ENCODE measurements around the gene RAD9A. TPM values are rescaled to one million over a fixed set of nuclear protein-coding genes. Genes with fewer than 3 reads are reported as not detected.

RAD9A gene
- total RNA-seq (2014; rRNA removed; shearing (Covaris generic)), result 9.0 and 11.3 TPM in 2 replicates

- peak; percentile 96 for DNase-seq (ENCODE audit: low read depth)
Observed at GRCh38 chr11:67391304-67392182, at the start of gene RAD9A. TSS of gene RAD9A (plus strand) at chr11:67391986. CDS start at chr11:67392045, 59 bp downstream.

DNA sequence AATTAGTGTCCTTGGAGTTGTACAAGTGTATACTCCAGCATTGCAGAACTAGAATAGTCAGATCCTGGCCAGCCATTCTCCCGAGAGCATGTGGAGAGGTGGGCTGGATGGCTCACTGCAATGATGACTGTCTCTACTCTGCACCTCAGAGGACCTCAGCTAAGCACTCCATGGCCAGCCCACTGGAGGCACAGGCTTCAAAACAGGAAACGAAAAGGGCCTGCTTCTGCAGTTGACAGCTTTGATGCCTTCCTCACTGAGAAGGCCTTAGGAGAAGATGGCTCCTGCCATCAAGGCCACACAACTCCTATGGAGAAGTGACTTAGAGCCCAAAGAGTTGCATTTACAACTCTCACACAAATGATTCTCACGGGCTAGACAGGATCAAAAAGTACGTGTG is 47.5 kb upstream of the RAD9A start:
- DNase-seq (ENCODE audit: low read depth), result no peak

DNA sequence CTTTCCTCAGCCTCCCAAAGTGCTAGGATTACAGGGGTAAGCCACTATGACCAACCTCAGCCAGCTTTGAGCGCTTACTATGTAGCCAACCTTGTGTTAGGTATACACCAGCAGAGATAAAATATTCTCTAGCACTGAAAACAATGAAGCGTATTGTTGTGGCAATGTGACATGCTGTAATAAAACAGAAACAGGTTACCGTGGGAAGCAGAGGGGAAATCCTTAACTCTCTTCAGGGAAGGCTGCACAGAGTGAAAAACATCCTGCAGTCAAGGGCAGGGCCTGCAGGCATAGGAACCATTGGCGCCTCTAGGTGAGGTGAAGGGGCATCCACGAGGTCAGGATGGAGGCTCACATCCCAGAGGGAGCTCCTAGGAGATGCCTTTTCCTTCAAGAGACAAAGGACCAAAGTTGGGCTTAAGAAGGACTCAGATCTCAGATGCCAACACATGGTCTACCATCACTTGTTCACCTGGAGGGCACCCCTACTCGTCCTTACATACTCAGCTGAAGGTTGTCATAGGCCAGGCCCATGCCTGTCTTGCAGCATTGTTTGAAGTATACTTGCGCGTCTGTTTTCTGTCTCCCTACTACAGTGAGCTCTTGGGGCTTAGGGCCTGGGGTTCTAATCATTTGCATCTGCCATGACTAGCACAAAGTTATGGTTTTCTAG is 46.4 kb upstream of the RAD9A start:
- DNase-seq (ENCODE audit: low read depth), result no peak

- DNase-seq (ENCODE audit: low read depth), result peak; percentile 58
Observed at GRCh38 chr11:67345920-67346819, 45.6 kb upstream of the RAD9A start.

GRCh38 chr11:67347964-67348749 is 43.6 kb upstream of the RAD9A start:
- peak; percentile 34 for DNase-seq (ENCODE audit: low read depth)

DNA sequence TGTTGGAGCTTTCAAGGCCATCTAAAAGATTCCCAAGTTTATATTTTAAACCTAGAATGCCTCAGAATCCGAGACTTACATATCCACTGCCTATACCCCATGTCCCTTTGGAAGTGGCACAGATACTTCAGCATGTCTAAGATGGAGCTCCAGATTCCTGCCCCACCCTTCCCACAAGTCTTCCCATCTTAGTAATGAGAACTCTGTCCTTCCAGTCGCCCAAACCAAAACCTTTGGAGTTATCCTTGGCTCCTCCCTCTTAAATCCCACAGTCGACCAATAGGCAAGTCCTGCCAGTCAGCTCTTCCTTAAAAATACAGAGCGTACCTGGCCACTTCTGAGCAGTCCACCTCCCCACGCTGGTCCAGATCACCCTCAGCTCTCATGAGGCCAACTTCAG is 42.8 kb upstream of the RAD9A start:
- no peak for DNase-seq (ENCODE audit: low read depth)

- DNase-seq (ENCODE audit: low read depth), result no peak
Observed at GRCh38 chr11:67349457-67349856, 42.3 kb upstream of the RAD9A start.

- DNase-seq (ENCODE audit: low read depth), result no peak
Observed at GRCh38 chr11:67349928-67350465, 41.8 kb upstream of the RAD9A start.

DNA sequence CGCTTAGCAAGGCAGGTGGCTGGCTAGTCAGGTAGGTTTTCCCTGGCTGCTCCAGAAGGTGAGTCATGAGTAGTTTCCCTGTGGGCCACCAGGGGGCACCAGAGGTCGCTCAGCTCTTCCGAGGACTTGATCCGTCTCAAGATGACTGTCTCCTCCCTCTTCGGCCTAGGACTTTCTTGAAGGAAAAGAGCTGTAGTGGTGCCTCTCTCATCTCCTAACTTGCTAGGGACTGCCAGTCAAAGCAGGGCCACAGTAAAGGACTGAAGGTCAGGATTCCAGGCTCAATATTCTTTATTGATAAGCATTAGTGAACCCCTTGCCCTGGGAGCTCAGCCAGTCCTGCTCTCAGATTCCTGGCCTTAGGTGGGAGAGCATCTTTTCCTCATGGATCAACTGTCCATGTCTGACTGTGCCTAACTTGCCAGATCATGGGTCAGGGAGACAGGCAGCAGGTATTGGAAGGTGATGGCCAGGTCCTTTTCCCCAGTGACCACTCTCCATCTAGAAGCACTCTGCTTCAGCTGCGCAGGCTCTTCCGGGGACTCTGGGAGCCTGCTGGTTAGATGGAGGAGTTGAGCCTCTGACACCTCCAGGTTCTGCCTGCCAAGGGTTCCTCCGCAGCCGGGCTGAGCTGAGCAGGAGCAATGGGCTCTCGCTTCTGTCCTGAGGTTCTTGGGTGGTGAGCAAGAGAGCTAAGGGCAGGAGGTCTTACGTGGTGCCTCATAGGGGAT is 40.3 kb upstream of the RAD9A start:
- peak; percentile 80 for DNase-seq (ENCODE audit: low read depth)

- no peak for DNase-seq (ENCODE audit: low read depth)
Observed at GRCh38 chr11:67352546-67353316, 39.1 kb upstream of the RAD9A start.

- peak; percentile 98 for DNase-seq (ENCODE audit: low read depth)
Observed at GRCh38 chr11:67353317-67354074, 38.3 kb upstream of the RAD9A start, which contains the start of gene POLD4. TSS of gene POLD4 (minus strand) at chr11:67353546. CDS start at chr11:67353399, 147 bp downstream.

- DNase-seq (ENCODE audit: low read depth), result peak; percentile 97
Observed at GRCh38 chr11:67354075-67355022, 37.4 kb upstream of the RAD9A start.

DNA sequence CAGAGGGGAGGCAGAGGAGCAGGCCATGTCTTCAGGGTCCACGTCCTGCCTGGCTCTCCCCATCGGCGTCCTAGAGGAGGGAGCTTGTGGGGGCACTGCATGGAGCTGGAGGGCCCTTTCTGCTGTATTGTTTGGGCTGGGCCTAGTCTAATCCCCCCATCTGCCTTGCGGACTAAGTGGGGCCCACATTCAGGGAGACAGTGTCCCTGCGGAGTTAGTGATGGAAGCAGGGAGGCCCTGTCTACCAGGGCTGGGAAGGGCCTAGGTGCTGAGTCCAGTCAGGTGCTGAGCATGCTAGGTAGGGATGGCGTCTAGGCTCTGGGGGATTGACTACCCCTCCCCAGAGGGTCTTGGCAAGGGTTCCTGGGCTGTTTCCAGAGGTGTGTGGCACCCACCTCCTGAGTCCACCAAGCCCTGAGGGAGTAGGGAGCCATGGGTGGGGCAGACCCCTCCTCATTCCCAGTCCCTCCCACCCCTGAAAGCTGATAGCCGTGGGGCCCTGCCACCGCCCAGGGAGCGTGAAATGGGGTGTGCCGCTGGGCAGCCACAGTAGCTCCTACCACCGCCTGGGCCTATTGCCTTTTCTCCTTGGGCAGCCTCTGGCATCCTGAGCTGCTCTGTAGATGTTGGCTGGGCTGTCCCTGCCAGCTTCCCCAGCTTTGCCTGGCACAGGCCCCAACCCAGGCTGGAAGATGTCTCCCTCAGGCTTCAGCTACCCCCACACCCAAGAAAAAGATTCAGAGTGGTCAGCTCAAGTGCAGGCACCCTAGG is 36.6 kb upstream of the RAD9A start:
- no peak for DNase-seq (ENCODE audit: low read depth)

DNA sequence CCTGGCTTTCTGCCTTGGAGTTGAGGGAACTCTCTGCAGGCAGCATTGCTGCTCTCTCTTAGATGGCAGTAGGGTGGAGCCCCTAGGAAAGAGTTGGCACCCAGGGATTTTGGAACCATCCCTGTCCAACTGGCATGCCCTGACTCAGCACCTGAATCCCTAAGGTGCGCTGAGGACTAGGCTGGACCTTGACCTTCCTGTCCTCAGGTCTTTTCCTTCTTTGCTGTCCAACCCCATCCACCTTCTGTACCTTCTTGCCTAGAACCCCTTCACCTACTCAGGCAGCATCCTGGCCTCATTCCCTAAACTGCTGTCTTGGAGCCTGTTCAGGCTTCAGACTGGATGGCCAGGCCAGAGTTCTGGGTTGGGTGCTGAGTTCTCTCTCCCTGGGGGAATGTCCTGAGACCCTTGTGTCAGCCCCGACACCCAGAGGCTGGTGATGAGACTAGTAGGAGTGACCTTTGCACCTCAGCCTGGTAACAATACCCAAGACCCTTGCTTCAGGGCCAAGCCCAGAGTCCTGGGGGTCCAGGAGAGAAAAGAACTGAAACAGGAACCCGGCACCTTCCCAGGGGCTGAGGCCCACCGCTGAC is 35.9 kb upstream of the RAD9A start:
- DNase-seq (ENCODE audit: low read depth), result no peak

- no peak for DNase-seq (ENCODE audit: low read depth)
Observed at GRCh38 chr11:67356387-67356863, 35.4 kb upstream of the RAD9A start.

Measured in Daoy (cell line).